Raji (cell line): ENCODE data around the gene FOXL3.

Experiments used
- POLR2A ChIP-seq: IDR thresholded peaks from 2 replicates; pipeline ENCODE4 v1.6.1; 2011; ENCODE audit warnings: low read depth, low read length, control low read depth; ENCODE audit not compliant: insufficient read depth

FOXL3 gene

GRCh38 chr7:318878-319661, 29.1 kb downstream of the FOXL3 start:
- TF ChIP-seq POLR2A = no peak

- TF ChIP-seq POLR2A = no peak
Observed at GRCh38 chr7:320297-320696, 30.3 kb downstream of the FOXL3 start.

- TF ChIP-seq POLR2A = no peak
Observed at GRCh38 chr7:322111-322671, 32.2 kb downstream of the FOXL3 start.

- no peak for TF ChIP-seq POLR2A
Observed at GRCh38 chr7:322708-323111, 32.7 kb downstream of the FOXL3 start.

- TF ChIP-seq POLR2A = no peak
Observed at GRCh38 chr7:323410-323809, 33.4 kb downstream of the FOXL3 start.

GRCh38 chr7:324011-324410, 34.0 kb downstream of the FOXL3 start:
- TF ChIP-seq POLR2A = no peak

- no peak for TF ChIP-seq POLR2A
Observed at GRCh38 chr7:325051-325798, 35.3 kb downstream of the FOXL3 start.

GRCh38 chr7:325811-326210, 35.8 kb downstream of the FOXL3 start:
- no peak for TF ChIP-seq POLR2A

GRCh38 chr7:326273-326672, 36.3 kb downstream of the FOXL3 start:
- no peak for TF ChIP-seq POLR2A

- no peak for TF ChIP-seq POLR2A
Observed at GRCh38 chr7:326809-327232, 36.9 kb downstream of the FOXL3 start.

GRCh38 chr7:327233-327931, 37.4 kb downstream of the FOXL3 start:
- no peak for TF ChIP-seq POLR2A

- TF ChIP-seq POLR2A = no peak
Observed at GRCh38 chr7:327991-328702, 38.2 kb downstream of the FOXL3 start.

- TF ChIP-seq POLR2A = no peak
Observed at GRCh38 chr7:329691-330281, 39.8 kb downstream of the FOXL3 start.

- TF ChIP-seq POLR2A = no peak
Observed at GRCh38 chr7:330511-331230, 40.7 kb downstream of the FOXL3 start.

- no peak for TF ChIP-seq POLR2A
Observed at GRCh38 chr7:332020-332517, 42.1 kb downstream of the FOXL3 start.
